DOHH2 (cell line): Measurements from ENCODE around the gene PLEKHM3.

Experiments used
- H3F3A ChIP-seq: fragments of 200-600 bp; sonication (generic), shearing (Covaris generic); 2 replicates; pipeline ENCODE4 v1.6.0; 2016; ENCODE audit warnings: antibody characterized with exemption, mild to moderate bottlenecking; ENCODE audit not compliant: control insufficient read depth, insufficient read depth
- H3K27ac ChIP-seq: fragments of 200-600 bp; sonication (generic); 2 replicates; pipeline ENCODE4 v1.5.1; 2014; ENCODE audit warnings: low read depth, mild to moderate bottlenecking, low read length, moderate library complexity
- H3K27me3 ChIP-seq: fragments of 200-600 bp; sonication (generic); 2 replicates; pipeline ENCODE4 v1.6.1; 2014; ENCODE audit warnings: mild to moderate bottlenecking, low read length, mixed read lengths; ENCODE audit not compliant: control insufficient read depth
- H3K36me3 ChIP-seq: fragments of 200-600 bp; sonication (generic); 2 replicates; pipeline ENCODE4 v1.6.1; 2014; ENCODE audit warnings: mild to moderate bottlenecking, low read length, moderate library complexity, mixed read lengths; ENCODE audit not compliant: control insufficient read depth
- H3K4me1 ChIP-seq: fragments of 200-600 bp; sonication (generic); 2 replicates; pipeline ENCODE4 v1.6.1; 2014; ENCODE audit warnings: mild to moderate bottlenecking, low read length, mixed read lengths; ENCODE audit not compliant: control insufficient read depth
- H3K4me2 ChIP-seq: fragments of 200-600 bp; sonication (generic); 2 replicates; pipeline ENCODE4 v1.6.0; 2014; ENCODE audit warnings: mild to moderate bottlenecking, low read length, moderate library complexity
- H3K4me3 ChIP-seq: fragments of 200-600 bp; sonication (generic); 2 replicates; pipeline ENCODE4 v1.5.1; 2014; ENCODE audit warnings: mild to moderate bottlenecking, low read length, mixed read lengths
- H3K79me2 ChIP-seq: fragments of 200-600 bp; sonication (generic); 2 replicates; pipeline ENCODE4 v1.6.1; 2014; ENCODE audit warnings: mild to moderate bottlenecking, low read length, mixed read lengths; ENCODE audit not compliant: control insufficient read depth
- H3K9me2 ChIP-seq: fragments of 200-600 bp; sonication (generic); replicated peaks from 2 replicates; pipeline ENCODE4 v1.6.1; 2014; ENCODE audit warnings: mild to moderate bottlenecking, low read length, mixed read lengths; ENCODE audit not compliant: control insufficient read depth
- H3K9me3 ChIP-seq: fragments of 200-600 bp; sonication (generic); 2 replicates; pipeline ENCODE4 v1.6.1; 2014; ENCODE audit warnings: antibody characterized with exemption, low read length, mixed read lengths; ENCODE audit not compliant: control insufficient read depth, insufficient read depth
- H4K20me1 ChIP-seq: fragments of 200-600 bp; sonication (generic); 2 replicates; pipeline ENCODE4 v1.6.0; 2014; ENCODE audit warnings: low read depth, mild to moderate bottlenecking, antibody characterized with exemption, low read length, moderate library complexity; ENCODE audit not compliant: control insufficient read depth, insufficient read depth
- CTCF ChIP-seq: fragments of 200-600 bp; sonication (generic); IDR thresholded peaks from one replicate; pipeline ENCODE4 v1.5.1; 2014; ENCODE audit warnings: antibody characterized with exemption, mild to moderate bottlenecking, low read depth, low read length; ENCODE audit not compliant: poor library complexity, severe bottlenecking
- EZH2phosphoT487 ChIP-seq: fragments of 200-600 bp; sonication (generic); IDR thresholded peaks from 2 replicates; pipeline ENCODE4 v1.6.1; 2017; ENCODE audit warnings: borderline replicate concordance, mild to moderate bottlenecking, antibody characterized with exemption, low read length, moderate library complexity, mixed read lengths

Gene PLEKHM3

DNA sequence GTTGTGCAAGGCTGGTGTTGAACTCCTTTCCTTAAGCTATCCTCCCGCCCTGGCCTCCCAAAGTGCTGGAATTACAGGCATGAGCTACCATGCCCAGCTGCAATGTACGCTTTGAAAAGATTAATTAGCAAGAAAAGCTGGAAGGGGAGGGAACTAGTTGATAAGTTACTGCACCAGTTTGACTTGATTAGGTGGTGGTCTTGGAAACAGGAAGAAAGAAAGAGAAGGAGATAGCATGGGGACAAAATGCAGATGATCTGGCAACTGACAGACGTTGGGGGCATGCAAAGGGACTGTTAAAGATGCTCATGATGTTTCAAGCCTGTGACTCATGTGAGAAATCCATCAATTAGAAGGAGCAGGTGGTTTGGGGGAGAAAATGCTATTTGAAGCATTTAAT lies 68.6 kb downstream of the PLEKHM3 start:
- Histone ChIP-seq H3K9me2 (no peaks in the 10 kb centered on the region), H4K20me1 (no peaks in the 10 kb centered on the region), H3K27me3 (peaks cover 2% of the 10 kb centered on the region; the same call in 1 of the 2 replicates), H3K4me1 (peaks cover 12% of the 10 kb centered on the region), H3K4me3 (no peak overlapping the region), H3K9me3 (no peaks in the 10 kb centered on the region), H3K27ac (no peak overlapping the region), H3K4me2 (no peak overlapping the region), H3F3A (no peaks in the 10 kb centered on the region), H3K36me3 (no peaks in the 10 kb centered on the region), H3K79me2 (no peaks in the 10 kb centered on the region)
- TF ChIP-seq EZH2phosphoT487 = no peak
- no peak for TF ChIP-seq CTCF

GRCh38 chr2:207955456-207955855 lies 69.9 kb downstream of the PLEKHM3 start:
- no peaks in the 10 kb centered on the region for H4K20me1 ChIP-seq
- H3F3A ChIP-seq = 0 out of 2 replicates have a peak, but pooled peaks cover 2% of the 10 kb centered on the region
- no peak overlapping the region for H3K4me3 ChIP-seq
- TF ChIP-seq EZH2phosphoT487 = no peak
- TF ChIP-seq CTCF = no peak
- no peak overlapping the region for H3K27ac ChIP-seq
- peaks cover 2% of the 10 kb centered on the region; the same call in 1 of the 2 replicates for H3K27me3 ChIP-seq
- H3K9me3 ChIP-seq = no peaks in the 10 kb centered on the region
- H3K79me2 ChIP-seq = no peaks in the 10 kb centered on the region
- H3K36me3 ChIP-seq = no peaks in the 10 kb centered on the region
- no peak overlapping the region for H3K4me2 ChIP-seq
- H3K4me1 ChIP-seq = peaks cover 17% of the 10 kb centered on the region
- no peaks in the 10 kb centered on the region for H3K9me2 ChIP-seq

DNA sequence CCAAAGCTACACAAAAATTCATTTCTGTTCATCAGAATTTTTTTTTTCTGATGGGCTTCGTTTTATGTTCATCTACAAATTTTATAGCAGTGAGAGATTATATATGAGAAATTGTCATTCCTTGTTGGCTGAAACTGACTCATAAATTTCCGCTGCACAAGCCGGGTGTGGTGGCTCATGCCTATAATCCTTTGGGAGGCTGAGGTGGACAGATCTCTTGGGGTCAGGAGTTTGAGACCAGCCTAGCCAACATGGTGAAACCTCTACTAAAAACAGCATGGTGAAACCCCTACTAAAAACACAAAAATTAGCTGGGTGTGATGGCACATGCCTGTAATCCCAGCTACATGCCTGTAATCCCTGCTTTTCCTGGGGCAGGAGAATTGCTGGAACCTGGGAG lies 72.0 kb downstream of the PLEKHM3 start:
- Histone ChIP-seq H3K4me2 (no peak overlapping the region), H3K27me3 (no peaks in the 10 kb centered on the region), H3F3A (0 out of 2 replicates have a peak, but pooled peaks cover 2% of the 10 kb centered on the region), H3K9me2 (no peaks in the 10 kb centered on the region), H4K20me1 (no peaks in the 10 kb centered on the region), H3K9me3 (no peaks in the 10 kb centered on the region), H3K4me1 (peaks cover 17% of the 10 kb centered on the region), H3K27ac (no peak overlapping the region), H3K79me2 (no peaks in the 10 kb centered on the region), H3K36me3 (no peaks in the 10 kb centered on the region), H3K4me3 (no peak overlapping the region)
- TF ChIP-seq EZH2phosphoT487 = no peak
- TF ChIP-seq CTCF = no peak
